Spinal cord (tissue), 4 donors: ENCODE results near the gene BANP. TPM values are rescaled to one million over a fixed set of nuclear protein-coding genes. Genes with fewer than 3 reads are reported as not detected.

Experiments used
- polyA plus RNA-seq, 2 donors: library from polyadenylated mRNA; unstranded; fragments of 120-200 nt; gene quantifications; one replicate each; pipeline ENCODE4 v1.2.1, GENCODE V29; 2013; ENCODE audit not compliant: insufficient read length in 2 of 2
- small RNA-seq: library from RNA; depleted of rRNA; stranded (forward); fragments of <200 nt; gene quantifications from one replicate; pipeline ENCODE3, GENCODE V24; 2014; ENCODE audit warnings: low replicate concordance
- total RNA-seq, 2 donors: library from RNA; depleted of rRNA in 1 of 2; stranded (reverse); fragments of 120-200 nt in 1 of 2; fragments of >200 nt in 1 of 2; gene quantifications; one replicate each; pipeline versions ENCODE4 v1.2.3 to v1.2.4, GENCODE V29; 2013 to 2014

Gene BANP
- total and polyA plus RNA-seq, 4 donors, result 17.2 to 27.0 (median 20.7) TPM

Small RNA genes lying within 50 kb of the gene (small RNA-seq; reads per million reads assigned to genes)
- gene AC127455.1, result not detected

Other genes with a start within 250 kb of the BANP start
- 10 to 100 TPM; 14.1 to 23.0 TPM for gene KLHDC4, start 185.4 kb upstream of the BANP start, total RNA-seq
- 10 to 100 TPM; 36.9 to 52.3 TPM for gene KLHDC4, start 185.4 kb upstream of the BANP start, polyA plus RNA-seq
- 10 to 100 TPM; 16.6 to 22.2 TPM for gene SLC7A5, start 81.9 kb upstream of the BANP start, total RNA-seq
- gene SLC7A5, start 81.9 kb upstream of the BANP start, polyA plus RNA-seq, result 100 to 1,000 TPM; 109 to 112 TPM
- gene CA5A, start 14.9 kb upstream of the BANP start, total RNA-seq, result under 1 TPM in 1 of 2 donors, not detected in 1; 0.55 TPM
- under 1 TPM; 0.10 to 0.27 TPM for gene CA5A, start 14.9 kb upstream of the BANP start, polyA plus RNA-seq